Breast epithelium (tissue), 4 donors: ENCODE measurements around the gene GPM6B. TPM values are rescaled to one million over a fixed set of nuclear protein-coding genes. Genes with fewer than 3 reads are reported as not detected.

ENCODE experiments used
- DNase-seq, 2 donors: peaks; one replicate each; pipeline ENCODE4 v3.0.0-alpha.2; 2019; ENCODE audit warnings: low spot score in 2 of 2
- H3K27ac ChIP-seq, 2 donors: fragments of 200-600 bp; sonication (generic) in 1 of 2; one replicate each; pipeline ENCODE4 v1.5.1; 2016 to 2019; ENCODE audit warnings: mild to moderate bottlenecking in 1 of 2
- H3K27me3 ChIP-seq, 2 donors: fragments of 200-600 bp; sonication (generic) in 1 of 2; one replicate each; pipeline versions ENCODE4 v1.5.1 to v1.6.0; 2017 to 2019; ENCODE audit warnings: control low read depth in 1 of 2, mild to moderate bottlenecking in 1 of 2
- H3K36me3 ChIP-seq: fragments of 200-600 bp; one replicate; pipeline ENCODE4 v1.5.1; 2019
- H3K4me1 ChIP-seq, 2 donors: fragments of 200-600 bp; sonication (generic); one replicate each; pipeline ENCODE4 v1.5.1; 2016 to 2019; ENCODE audit warnings: control low read depth in 1 of 2
- H3K4me3 ChIP-seq, 3 donors: fragments of 200-600 bp; sonication (generic); 1 replicate in 2 of 3; 2 replicates in 1 of 3; pipeline ENCODE4 v1.5.1; 2016 to 2019; ENCODE audit warnings: mild to moderate bottlenecking in 3 of 3, moderate library complexity in 2 of 3
- H3K9me3 ChIP-seq, 2 donors: fragments of 200-600 bp; sonication (generic) in 1 of 2; one replicate each; pipeline ENCODE4 v1.5.1; 2016 to 2019; ENCODE audit warnings: control low read depth in 1 of 2
- CTCF ChIP-seq, 3 donors: fragments of 450-650 bp; IDR thresholded peaks; one replicate each; pipeline ENCODE4 v1.5.1; 2016 to 2017; ENCODE audit warnings: antibody characterized with exemption in 3 of 3, mild to moderate bottlenecking in 3 of 3, moderate library complexity in 3 of 3
- POLR2A ChIP-seq: fragments of 450-650 bp; IDR thresholded peaks from one replicate; pipeline ENCODE4 v1.6.1; 2016; ENCODE audit warnings: antibody characterized with exemption, mild to moderate bottlenecking, moderate library complexity
- POLR2AphosphoS5 ChIP-seq, 3 donors: sonication (generic); formaldehyde crosslinking; IDR thresholded peaks; one replicate each; pipeline ENCODE4 v1.6.1; 2017; ENCODE audit warnings: antibody characterized with exemption in 3 of 3
- intact Hi-C: fragments of 100-400 bp; cut with DNase I; formaldehyde crosslinking; loops from one replicate; pipeline ENCODE4 v1.15.1; 2023; ENCODE audit warnings: low total_unique reads
- total RNA-seq, 3 donors: library from RNA; depleted of rRNA; stranded (reverse); fragments of >200 nt; gene quantifications; one replicate each; pipeline ENCODE4 v1.1.0, GENCODE V29; 2016

Gene GPM6B
- total RNA-seq, 3 donors from 2014 or later = 3.4 to 81.7 (median 35.7) TPM

GRCh38 chrX:13764281-13764680, 52.6 kb downstream of the GPM6B start:
- no peak for DNase-seq
- Histone ChIP-seq H3K4me3 (no peak overlapping the region), H3K27ac (peak overlapping the region; percentile 22 to 66), H3K4me1 (peaks cover 0 to 4% of the 10 kb centered on the region in 2 donors), H3K36me3 (no peaks in the 10 kb centered on the region), H3K9me3 (no peaks in the 10 kb centered on the region), H3K27me3 (peaks cover 0 to 4% of the 10 kb centered on the region in 2 donors)
- TF ChIP-seq POLR2AphosphoS5 (IDR thresholded peaks at IDR 0.05) (no peak), POLR2A (no peak), CTCF (IDR thresholded peaks at IDR 0.05) (no peak)
- intact Hi-C loops = no loop called here

DNA sequence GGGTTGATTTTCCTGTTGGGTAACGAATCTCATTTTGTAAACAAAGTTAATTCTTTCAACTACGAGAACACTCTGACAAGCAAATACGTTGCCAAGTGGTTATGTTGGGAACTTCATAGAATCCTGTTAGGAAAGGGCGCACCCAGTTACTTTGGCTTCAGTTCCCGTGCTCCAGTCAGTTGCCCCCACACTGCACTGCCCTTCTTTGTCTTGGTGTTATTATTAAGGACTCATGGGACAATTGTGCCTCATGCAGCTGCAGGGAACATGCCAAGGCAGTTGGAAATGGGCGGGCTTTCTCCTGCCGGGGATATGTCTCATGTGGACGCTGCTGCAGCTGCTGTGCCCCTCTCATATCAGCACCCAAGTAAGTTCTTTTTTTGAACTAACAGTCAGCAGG, 53.4 kb downstream of the GPM6B start:
- no peaks in the 10 kb centered on the region for H3K9me3 ChIP-seq
- peak in 1 of 2 donors; percentile 50 for DNase-seq
- H3K27ac ChIP-seq = peak overlapping the region; percentile 1 to 66
- H3K4me1 ChIP-seq = peaks cover 0 to 4% of the 10 kb centered on the region in 2 donors
- no peak for TF ChIP-seq POLR2A
- peak in 2 of 3 donors; percentile 19 to 24 for TF ChIP-seq CTCF (IDR thresholded peaks at IDR 0.05)
- TF ChIP-seq POLR2AphosphoS5 (IDR thresholded peaks at IDR 0.05) = peak in 1 of 3 donors; percentile 16
- intact Hi-C loops = no loop called here
- peaks cover 0 to 4% of the 10 kb centered on the region in 2 donors for H3K27me3 ChIP-seq
- no peaks in the 10 kb centered on the region for H3K36me3 ChIP-seq
- no peak overlapping the region for H3K4me3 ChIP-seq

- H3K27me3 ChIP-seq = no peaks in the 10 kb centered on the region
- H3K27ac ChIP-seq = peak overlapping the region in 1 of 2 donors; percentile 66
- no peaks in the 10 kb centered on the region for H3K36me3 ChIP-seq
- H3K9me3 ChIP-seq = no peaks in the 10 kb centered on the region
- intact Hi-C loops = no loop called here
- peaks cover 0 to 4% of the 10 kb centered on the region in 2 donors for H3K4me1 ChIP-seq
- no peak for DNase-seq
- no peak for TF ChIP-seq POLR2A
- no peak overlapping the region for H3K4me3 ChIP-seq
Measured at GRCh38 chrX:13761606-13762414, 55.1 kb downstream of the GPM6B start.

GRCh38 chrX:13760426-13760825, 56.5 kb downstream of the GPM6B start:
- Histone ChIP-seq H3K36me3 (no peaks in the 10 kb centered on the region), H3K27me3 (no peaks in the 10 kb centered on the region), H3K4me1 (peaks cover 0 to 4% of the 10 kb centered on the region in 2 donors), H3K9me3 (no peaks in the 10 kb centered on the region), H3K4me3 (no peak overlapping the region), H3K27ac (no peak overlapping the region)
- TF ChIP-seq POLR2A (no peak), POLR2AphosphoS5 (IDR thresholded peaks at IDR 0.05) (no peak), CTCF (IDR thresholded peaks at IDR 0.05) (no peak)
- DNase-seq = no peak
- intact Hi-C loops = no loop called here

- H3K9me3 ChIP-seq = no peaks in the 10 kb centered on the region
- intact Hi-C loops = loop anchor here (10.0 kb wide), 1 partner anchor 276 kb away; no protein-coding TSS in a partner anchor
- H3K27me3 ChIP-seq = no peaks in the 10 kb centered on the region
- DNase-seq = no peak
- H3K27ac ChIP-seq = no peak overlapping the region
- TF ChIP-seq POLR2A (no peak), CTCF (IDR thresholded peaks at IDR 0.05) (no peak), POLR2AphosphoS5 (IDR thresholded peaks at IDR 0.05) (no peak)
- H3K4me3 ChIP-seq = no peak overlapping the region
- H3K36me3 ChIP-seq = no peaks in the 10 kb centered on the region
- H3K4me1 ChIP-seq = peaks cover 0 to 4% of the 10 kb centered on the region in 2 donors
Measured at GRCh38 chrX:13759152-13759718, 57.7 kb downstream of the GPM6B start.
